ENCODE results near the gene TPRN. TPM values are rescaled to one million over a fixed set of nuclear protein-coding genes. Genes with fewer than 3 reads are reported as not detected.
A peak's percentile ranks its signal among the peaks of the same experiment; 100 is the strongest.

The TPRN gene
- total RNA-seq, 1 donor from 2014 or later = 4.6 TPM

DNA sequence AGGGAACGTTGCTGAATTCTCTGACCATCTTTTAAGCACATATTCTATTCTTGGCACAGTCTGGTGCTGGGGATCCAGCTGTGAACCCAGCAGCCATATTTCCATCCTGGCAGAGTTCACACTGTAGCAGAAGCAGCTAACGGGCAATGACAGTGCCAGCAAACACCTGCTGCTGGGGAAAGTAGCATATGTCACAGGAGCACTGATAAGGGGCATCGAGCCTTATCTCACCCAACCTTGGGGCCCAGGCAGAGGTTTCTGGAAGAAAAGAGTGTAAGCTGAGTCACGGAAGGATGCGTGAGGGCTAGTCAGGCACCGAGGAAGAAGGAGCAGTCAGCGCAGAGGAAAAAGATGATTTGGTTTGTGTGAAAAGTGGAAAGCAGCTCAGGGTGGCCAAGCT, 6.1 kb upstream of the TPRN start:
- no peak for DNase-seq

GRCh38 chr9:137205126-137206069, 4.9 kb upstream of the TPRN start, which contains the start of the genes NDOR1 and TMEM203:
TSS of gene NDOR1 (plus strand) at chr9:137205700. CDS start at chr9:137205778, 78 bp downstream.
TSS of gene TMEM203 (minus strand) at chr9:137205648. CDS start at chr9:137205414, 234 bp downstream.
- DNase-seq = peak; percentile 91

GRCh38 chr9:137204731-137205125, 4.2 kb upstream of the TPRN start:
- DNase-seq = no peak

DNA sequence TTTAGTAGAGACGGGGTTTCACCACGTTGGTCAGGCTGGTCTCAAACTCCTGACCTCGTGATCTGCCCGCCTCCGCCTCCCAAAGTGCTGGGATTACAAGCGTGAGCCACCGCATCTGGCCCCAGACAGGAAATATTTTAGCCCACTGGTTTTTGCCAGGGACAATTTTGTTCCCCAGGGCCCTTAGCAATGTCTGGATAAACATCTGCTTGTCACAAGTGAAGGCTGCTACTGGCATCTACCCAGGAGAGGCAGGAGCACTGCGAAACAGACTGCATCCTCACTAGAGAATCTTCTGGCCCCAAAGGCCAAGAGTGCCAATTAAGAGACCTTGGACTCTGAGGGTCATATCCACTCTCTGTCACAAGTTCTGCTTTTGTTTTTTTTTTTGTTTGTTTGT, 2.4 kb upstream of the TPRN start:
- DNase-seq = no peak

DNA sequence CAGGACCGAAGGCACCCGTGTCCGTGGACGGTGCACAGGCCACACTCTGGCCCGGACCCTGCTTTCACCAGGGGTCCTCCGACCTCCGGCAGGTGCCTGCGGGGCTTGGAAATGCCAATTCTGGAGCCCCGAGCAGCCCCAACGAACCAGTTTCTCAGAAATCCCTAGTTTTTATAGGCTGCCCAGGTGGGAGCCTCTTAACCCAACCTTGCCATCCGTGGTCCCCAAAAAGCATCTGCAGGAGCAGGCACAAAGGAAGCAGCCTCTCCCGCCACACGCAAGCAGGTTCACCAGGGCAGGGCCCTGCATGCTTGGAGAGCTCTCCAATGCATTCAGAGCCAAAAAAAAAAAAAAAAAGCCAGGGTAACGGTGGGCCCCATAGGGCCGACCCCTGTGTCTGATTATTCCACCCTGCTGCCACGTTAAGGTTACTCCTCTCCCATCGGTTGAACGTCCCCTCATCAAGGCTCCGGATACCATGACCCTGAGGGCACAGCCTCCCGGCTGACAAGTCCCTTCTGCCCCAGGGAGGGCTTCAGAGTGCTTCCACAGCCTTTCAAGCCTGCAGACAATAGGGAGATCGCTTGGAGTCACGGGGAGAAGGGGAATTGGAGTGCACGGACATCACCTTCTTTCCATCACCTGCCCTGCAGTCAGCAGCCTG, 796 bp upstream of the TPRN start:
- DNase-seq = no peak

DNA sequence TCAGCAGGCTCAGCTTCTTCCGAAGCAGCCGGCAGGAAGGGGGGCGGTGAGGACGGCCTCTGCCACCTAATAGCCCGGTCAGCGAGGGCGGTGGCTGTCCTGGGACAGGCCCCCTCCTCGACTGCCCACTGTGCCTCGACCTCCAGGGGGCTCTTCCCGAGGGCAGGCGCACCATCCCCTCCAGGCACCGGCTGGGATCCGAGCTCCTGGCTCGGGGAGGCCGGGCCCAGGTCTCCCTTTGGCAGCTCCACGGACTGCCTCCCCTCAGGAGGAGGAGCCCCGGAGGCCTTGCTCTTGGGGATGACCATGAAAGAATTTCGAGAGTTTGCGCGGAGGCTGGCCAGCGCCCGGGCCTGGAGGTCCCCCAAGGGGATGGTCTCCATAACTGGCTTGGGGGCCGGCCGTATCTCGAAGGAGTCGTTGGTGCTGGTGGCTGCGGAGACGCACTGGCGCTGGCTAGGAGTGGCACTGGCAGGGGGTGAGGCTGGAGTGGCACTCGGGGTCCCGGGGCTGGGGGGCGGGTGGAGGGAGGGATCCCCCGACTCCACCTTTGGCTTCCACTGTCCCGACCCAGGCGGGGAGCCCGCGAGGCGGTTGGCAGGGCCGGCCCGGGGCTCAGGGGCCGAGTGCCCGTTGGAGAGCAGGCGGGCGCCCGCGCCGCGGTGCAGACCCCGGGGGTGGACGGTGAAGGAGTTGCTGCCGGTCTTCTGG, 975 bp downstream of the TPRN start:
- DNase-seq = no peak

DNA sequence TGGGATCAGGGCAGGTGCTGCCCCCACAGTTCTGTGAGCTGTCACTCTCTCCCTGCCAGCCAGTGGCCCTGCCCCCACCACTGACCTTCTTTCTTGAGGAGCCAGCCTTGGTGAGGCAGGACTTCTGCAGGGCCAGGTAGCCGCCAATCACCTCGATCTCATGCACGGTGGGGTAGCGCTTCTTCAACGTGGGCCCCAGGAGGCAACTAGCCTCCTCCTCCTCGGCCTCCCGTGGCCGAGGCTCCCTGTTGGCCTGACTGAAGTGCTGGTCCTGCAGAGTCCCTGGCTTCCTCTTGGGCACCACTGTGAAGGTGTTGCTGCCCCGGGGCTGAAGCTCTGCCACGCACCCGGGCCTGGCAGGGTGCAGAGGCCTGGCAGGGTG, 1.6 kb downstream of the TPRN start:
- no peak for DNase-seq

DNA sequence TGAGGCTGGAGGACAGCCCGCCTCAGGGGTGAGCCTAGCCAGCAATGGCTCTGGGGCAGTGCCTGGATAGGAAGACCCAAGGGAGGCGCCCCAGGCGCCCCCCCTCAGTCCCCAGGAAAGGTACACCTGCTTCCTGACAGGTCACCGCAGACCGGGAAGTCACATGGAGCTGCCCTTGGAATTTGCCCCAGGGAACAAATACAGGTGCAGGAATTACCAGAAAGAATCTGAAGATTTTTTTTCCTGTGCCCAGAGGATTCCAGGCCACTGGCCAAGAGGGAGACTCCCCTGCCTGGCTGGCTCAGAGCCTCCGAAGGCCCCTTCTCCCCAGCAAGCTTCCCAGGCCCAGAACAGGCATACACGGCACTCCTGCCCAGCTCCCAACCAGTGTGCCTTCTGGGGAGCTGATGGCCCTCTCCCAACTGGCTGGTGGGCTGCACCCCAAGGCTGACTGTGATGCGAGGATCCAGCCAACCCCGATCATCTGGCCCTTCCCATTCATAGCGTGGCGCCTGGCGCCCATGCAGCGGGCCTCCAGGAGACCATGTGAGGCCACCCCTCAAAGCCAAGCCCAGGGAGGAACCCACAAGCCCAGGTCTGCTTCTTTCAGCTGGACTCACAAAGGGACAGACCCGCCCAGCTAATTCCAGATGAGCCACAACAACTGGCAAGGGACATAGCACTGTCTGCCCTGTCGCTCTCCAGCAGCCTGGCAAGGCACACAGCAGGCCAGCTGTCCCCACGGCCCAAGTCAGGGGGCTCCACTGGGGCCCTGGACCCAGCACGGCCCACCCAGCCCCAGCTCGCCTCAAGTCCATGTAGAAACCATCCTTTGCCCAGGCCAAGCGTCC, 2.3 kb downstream of the TPRN start:
- DNase-seq = no peak

DNA sequence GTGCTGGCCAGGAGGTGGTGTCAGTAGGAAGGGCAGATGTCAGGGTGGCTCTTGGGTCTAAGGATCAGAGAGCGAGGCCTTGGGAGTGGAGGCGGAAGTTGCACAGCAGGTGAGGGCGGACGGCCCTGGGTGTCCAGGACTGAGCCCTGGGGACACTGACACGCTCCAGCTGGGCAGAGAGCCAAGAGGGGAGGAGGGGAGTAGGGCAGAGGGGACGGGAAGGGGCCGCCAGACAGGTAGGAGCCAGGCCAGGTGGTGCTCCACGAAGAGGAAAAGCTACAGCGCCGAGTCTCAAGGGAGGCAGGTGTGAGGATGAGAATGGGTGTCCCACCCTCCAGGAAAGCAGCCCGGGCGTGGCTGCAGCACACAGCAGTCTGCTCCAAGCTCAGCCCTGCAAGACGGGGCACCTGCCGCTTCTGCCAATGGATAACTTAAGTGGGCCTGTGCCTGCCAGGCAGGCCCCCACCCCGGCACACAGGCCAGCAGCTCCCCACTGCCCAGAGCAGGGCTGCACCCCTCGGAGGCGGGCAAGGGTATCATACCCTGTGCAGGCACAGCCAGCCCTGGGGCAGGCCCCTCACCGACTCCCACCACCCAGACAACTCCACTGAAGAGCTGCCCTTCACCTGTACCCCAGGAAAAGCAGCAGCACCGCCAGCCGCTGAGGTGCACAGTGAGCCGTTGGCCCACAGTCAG, 4.9 kb downstream of the TPRN start:
- no peak for DNase-seq

GRCh38 chr9:137194909-137195308, 5.6 kb downstream of the TPRN start:
- DNase-seq = no peak

DNA sequence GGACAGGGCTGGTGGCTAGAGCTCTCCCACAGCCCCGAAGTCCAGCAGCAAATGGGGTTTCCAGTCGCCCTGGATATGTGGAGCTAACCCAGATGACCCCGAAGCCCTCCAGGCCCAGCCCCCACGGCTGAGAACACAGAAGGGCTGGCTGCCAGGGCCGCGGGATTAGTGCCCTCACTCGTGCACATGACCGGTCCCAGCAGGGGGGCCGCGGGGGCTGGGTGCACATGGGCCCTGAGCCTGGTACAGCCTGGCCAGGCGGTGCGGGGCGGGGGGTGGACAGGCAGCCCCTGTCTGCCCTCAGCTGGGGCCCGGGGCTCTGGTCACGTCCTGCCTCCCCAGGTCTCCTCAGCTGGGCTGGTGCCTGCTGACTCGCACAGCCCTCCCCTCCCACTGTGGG, 6.2 kb downstream of the TPRN start:
- no peak for DNase-seq

- no peak for DNase-seq
Observed at GRCh38 chr9:137193771-137194170, 6.8 kb downstream of the TPRN start.

- no peak for DNase-seq
Observed at GRCh38 chr9:137192859-137193258, 7.7 kb downstream of the TPRN start.

DNA sequence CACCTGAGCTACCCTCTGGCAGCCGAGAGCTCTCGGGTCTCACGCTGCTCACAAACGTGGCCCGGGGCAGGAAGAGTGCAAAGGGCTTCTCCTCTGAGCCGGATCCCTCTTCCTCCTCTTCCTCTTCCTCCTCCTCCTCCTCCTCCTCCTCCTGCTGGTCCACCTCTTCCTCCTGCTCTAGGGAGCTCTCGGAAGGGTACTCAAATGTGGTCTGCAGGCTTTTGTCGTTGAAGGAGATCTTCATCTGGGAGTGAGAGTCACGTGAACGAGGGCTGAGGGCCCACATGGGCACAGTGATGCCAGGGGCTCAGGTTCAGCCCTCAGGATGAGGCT, 8.1 kb downstream of the TPRN start:
- DNase-seq = no peak

- no peak for DNase-seq
Observed at GRCh38 chr9:137191691-137192447, 8.7 kb downstream of the TPRN start.

- no peak for DNase-seq
Observed at GRCh38 chr9:137191245-137191644, 9.3 kb downstream of the TPRN start.

DNA sequence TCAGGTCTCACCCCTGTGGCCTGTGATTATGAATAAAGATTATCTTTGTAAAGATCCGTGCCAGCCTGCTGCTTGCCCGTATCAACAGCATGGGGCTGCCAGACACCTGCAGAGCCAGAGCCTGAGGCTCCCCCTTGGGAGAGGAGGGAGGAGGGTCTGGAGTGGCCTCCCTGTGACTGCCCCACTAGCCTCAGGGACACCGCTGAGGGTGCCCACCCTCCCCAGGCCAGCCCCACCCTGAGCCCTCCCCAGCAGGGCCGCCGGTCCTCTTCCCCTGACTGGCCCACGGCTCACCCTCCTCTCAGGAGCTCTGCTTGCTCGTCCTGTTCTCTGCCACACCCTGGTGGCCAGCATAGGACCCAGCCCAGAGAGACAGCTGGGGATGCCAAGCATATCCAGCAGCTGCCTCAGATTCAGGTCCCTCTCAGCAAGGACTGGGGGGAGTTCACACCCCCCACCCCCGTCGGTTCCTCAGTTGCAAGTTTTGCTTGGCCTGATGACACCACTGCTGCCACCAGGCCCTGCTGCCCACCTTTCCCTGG, 10.2 kb downstream of the TPRN start:
- DNase-seq = no peak

GRCh38 chr9:137189297-137190295, 10.9 kb downstream of the TPRN start:
- no peak for DNase-seq

Measured in dermis blood vessel endothelial cell (primary cell).